K562 (cell line): ENCODE data around the gene AGBL1. TPM values are rescaled to one million over a fixed set of nuclear protein-coding genes. Genes with fewer than 3 reads are reported as not detected.

ENCODE experiments used
- ATAC-seq: fragments of 200-7000 bp; cut with Tn5 transposase; 3 replicates; pipeline ENCODE4 v1.9.1; 2020; ENCODE audit warnings: moderate library complexity
- BruUV-seq: library from RNA; stranded (reverse); fragments of 400-500 nt; replicated peaks from 2 replicates; lab custom pipeline; 2021; lab: Mats Ljungman, UMichigan
- CTCF ChIA-PET: fragments of 300-600 bp; formaldehyde crosslinking; extraction: SDS; loops from one replicate; lab custom pipeline; 2021; ENCODE audit warnings: low intra/inter-chr PET ratio; lab: Yijun Ruan, JAX
- POLR2A ChIA-PET: fragments of 300-600, 350-650 bp; sonication (Branson Sonifier 250); formaldehyde crosslinking; extraction: SDS; loops from one replicate; lab custom pipeline; 2021; ENCODE audit warnings: antibody characterized with exemption, inconsistent platforms; lab: Yijun Ruan, JAX
- DNase-seq, 4 experiments: peaks; one replicate each; pipeline versions ENCODE4 v3.0.0 to v3.0.0-alpha.2; 2011 to 2018; ENCODE audit warnings: low spot score in 3 of 4, mixed read lengths in 3 of 4; ENCODE audit errors: extremely low read depth in 1 of 4
- FAIRE-seq: peaks from 2 replicates; lab custom pipeline; 2011; peaks lifted over from hg19 to GRCh38; lab: Jason Lieb, UNC
- H2AFZ ChIP-seq: 2 replicates; pipeline ENCODE4 v1.6.0; 2011; ENCODE audit warnings: low read depth, low read length, control low read depth, inconsistent platforms
- H3K27ac ChIP-seq: fragments of 200-600 bp; 3 replicates; pipeline ENCODE4 v1.8.0; 2011; ENCODE audit warnings: low read depth, mild to moderate bottlenecking, control low read depth, inconsistent platforms, low read length, moderate library complexity, mixed read lengths; ENCODE audit errors: extremely low read depth
- H3K27me3 ChIP-seq, 2 experiments: fragments of 300-600 bp in 1 of 2; 2 replicates in 1 of 2; 3 replicates in 1 of 2; pipeline versions ENCODE4 v1.6.0 to v1.8.0; 2011; ENCODE audit warnings: inconsistent platforms in 2 of 2, low read length in 2 of 2, mild to moderate bottlenecking in 1 of 2, mixed read lengths in 1 of 2, moderate library complexity in 1 of 2; ENCODE audit not compliant: control insufficient read depth in 2 of 2, insufficient read depth in 2 of 2
- H3K36me3 ChIP-seq: fragments of 300-600 bp; 3 replicates; pipeline ENCODE4 v1.8.0; 2011; ENCODE audit warnings: mild to moderate bottlenecking, low read length, inconsistent platforms; ENCODE audit not compliant: control insufficient read depth, insufficient read depth
- H3K4me1 ChIP-seq, 2 experiments: fragments of 200-600 bp in 1 of 2; replicated peaks in 1 of 2; 2 replicates in 1 of 2; 3 replicates in 1 of 2; pipeline versions ENCODE4 v1.5.1 to v1.8.0; 2011; ENCODE audit warnings: inconsistent platforms in 2 of 2, low read length in 2 of 2, mild to moderate bottlenecking in 1 of 2, mixed read lengths in 1 of 2, moderate library complexity in 1 of 2; ENCODE audit not compliant: control insufficient read depth in 2 of 2, insufficient read depth in 2 of 2
- H3K4me2 ChIP-seq: 2 replicates; pipeline ENCODE4 v1.6.1; 2011; ENCODE audit warnings: low read length, control low read depth, inconsistent platforms, mixed read lengths; ENCODE audit not compliant: insufficient read depth
- H3K4me3 ChIP-seq: fragments of 200-600 bp; sonication (generic), shearing (Covaris generic); 2 replicates; pipeline ENCODE4 v1.5.1; 2016; ENCODE audit warnings: control low read depth, inconsistent platforms
- H3K79me2 ChIP-seq: fragments of 200-600 bp; 3 replicates; pipeline ENCODE4 v1.8.0; 2011; ENCODE audit warnings: low read length, inconsistent platforms; ENCODE audit not compliant: control insufficient read depth, insufficient read depth
- H3K9ac ChIP-seq, 2 experiments: 2 replicates each; pipeline versions ENCODE4 v1.6.0 to v1.6.1; 2011; ENCODE audit warnings: low read depth in 2 of 2, low read length in 2 of 2, control low read depth in 1 of 2, inconsistent platforms in 1 of 2, mild to moderate bottlenecking in 1 of 2, mixed read lengths in 1 of 2; ENCODE audit not compliant: insufficient read depth in 1 of 2
- H3K9me1 ChIP-seq: one replicate; pipeline ENCODE4 v1.6.0; 2011; ENCODE audit warnings: inconsistent platforms, mild to moderate bottlenecking, low read length, moderate library complexity; ENCODE audit not compliant: control insufficient read depth, insufficient read depth
- H3K9me3 ChIP-seq: replicated peaks from 2 replicates; pipeline ENCODE4 v1.5.1; 2011; ENCODE audit warnings: low read depth, low read length, inconsistent platforms; ENCODE audit not compliant: control insufficient read depth, insufficient read depth
- H4K20me1 ChIP-seq: replicated peaks from 2 replicates; pipeline ENCODE4 v1.6.1; 2011; ENCODE audit warnings: low read length, inconsistent platforms, mixed read lengths; ENCODE audit not compliant: control insufficient read depth, insufficient read depth
- HSF4 ChIP-seq: fragments of 250-450 bp; sonication (Bioruptor Pico); IDR thresholded peaks from 2 replicates; pipeline ENCODE4 v2.1.2; 2022; ENCODE audit warnings: mild to moderate bottlenecking, moderate library complexity, borderline replicate concordance
- SAP30 ChIP-seq: fragments of 200-600 bp; sonication (generic); IDR thresholded peaks from 2 replicates; pipeline ENCODE4 v1.6.1; 2012; ENCODE audit warnings: borderline replicate concordance, low read depth, mild to moderate bottlenecking, moderate library complexity, low read length, control low read depth, inconsistent platforms; ENCODE audit not compliant: insufficient read depth, poor library complexity, severe bottlenecking
- UBTF ChIP-seq, 2 experiments: IDR thresholded peaks; 2 replicates each; pipeline ENCODE4 v1.6.1; 2012; ENCODE audit warnings: improper control_type of control experiment in 2 of 2, low read depth in 2 of 2, low read length in 2 of 2, borderline replicate concordance in 1 of 2
- WGBS: fragments of 100-300 bp; shearing (Covaris generic); methylation state at CpG from one replicate; pipeline ENCODE4 v1.1.6; 2016; ENCODE audit warnings: low coverage, mixed read lengths; ENCODE audit not compliant: insufficient coverage; ENCODE audit errors: missing lambda C conversion rate; 5-methylcytosine and 5-hydroxymethylcytosine counted together
- in situ Hi-C: fragments of 300-500 bp; cut with MboI; formaldehyde crosslinking; loops from 4 replicates; pipeline ENCODE4 v1.15.0; 2018; ENCODE audit warnings: inconsistent platforms, mixed read lengths
- intact Hi-C: fragments of 100-400 bp; cut with micrococcal nuclease; formaldehyde crosslinking; loops from 2 replicates; pipeline ENCODE4 v1.14.2; 2022
- polyA plus RNA-seq, 8 experiments: library from polyadenylated mRNA; depleted of rRNA in 4 of 8; stranded (reverse) in 5 of 8; unstranded in 3 of 8; fragments of >200 nt; fragmentation: Nextera tagmentation in 2 of 8; fragmentation: Illumina TruSeq in 1 of 8; extraction: Ambion mirVana in 2 of 8; extraction: Trizol in 1 of 8; gene quantifications; 2 replicates each; pipeline versions ENCODE4 v1.2.1 to v1.2.3, GENCODE V29; 2011 to 2014; ENCODE audit warnings: inconsistent platforms in 1 of 8, missing spikeins in 1 of 8
- total RNA-seq, 7 experiments: library from RNA; depleted of rRNA in 6 of 7; stranded (reverse); fragments of >200 nt in 6 of 7; fragmentation: Illumina TruSeq in 2 of 7; extraction: Trizol in 2 of 7; gene quantifications; 2 replicates each; pipeline versions ENCODE4 v1.2.1 to v1.2.3, GENCODE V29; 2011 to 2021; ENCODE audit warnings: low replicate concordance in 1 of 7

Gene AGBL1
- total and polyA plus RNA-seq, 9 of the 15 experiments (the other 6 are each of a cell fraction or from before 2014, with no cell fraction given) = not detected

GRCh38 chr15:86063356-86064095, 16.1 kb upstream of the AGBL1 start:
- ChIA-PET CTCF (no interaction called here), POLR2A (no interaction called here)
- Histone ChIP-seq H3K9me1 (no peaks in the 10 kb centered on the region), H3K9ac (no peak overlapping the region), H3K9me3 (no peaks in the 10 kb centered on the region), H3K27ac (no peak overlapping the region), H4K20me1 (no peaks in the 10 kb centered on the region), H3K4me1 (no peaks in the 10 kb centered on the region), H3K79me2 (no peaks in the 10 kb centered on the region), H3K4me3 (no peak overlapping the region), H3K4me2 (no peak overlapping the region), H3K36me3 (no peaks in the 10 kb centered on the region), H3K27me3 (no peaks in the 10 kb centered on the region), H2AFZ (no peak overlapping the region)
- TF ChIP-seq UBTF (IDR thresholded peaks at IDR 0.05; ENCODE audit: borderline replicate concordance in 1 of 2, low read depth in 2 of 2, low read length in 2 of 2) (no peak), HSF4 (CRISPR knock-in tag) (no peak), SAP30 (no peak)
- intact Hi-C loops = no loop called here
- no TSS peak for BruUV-seq
- WGBS = 2% methylated on average over 9 of the region's 13 CpGs
- in situ Hi-C loops = no loop called here
- no peak for DNase-seq
- FAIRE-seq = no peak
- no peak for ATAC-seq
